DMS 273 treated with DMSO at 0.1 percent for 48 hours (cell line): Measurements from ENCODE around the gene SLC4A1AP.
A peak's percentile ranks its signal among the peaks of the same experiment; 100 is the strongest.

ENCODE experiments used
- DNase-seq: peaks from one replicate; lab custom pipeline; 2025; lab: John Stamatoyannopoulos, UW

SLC4A1AP gene

DNA sequence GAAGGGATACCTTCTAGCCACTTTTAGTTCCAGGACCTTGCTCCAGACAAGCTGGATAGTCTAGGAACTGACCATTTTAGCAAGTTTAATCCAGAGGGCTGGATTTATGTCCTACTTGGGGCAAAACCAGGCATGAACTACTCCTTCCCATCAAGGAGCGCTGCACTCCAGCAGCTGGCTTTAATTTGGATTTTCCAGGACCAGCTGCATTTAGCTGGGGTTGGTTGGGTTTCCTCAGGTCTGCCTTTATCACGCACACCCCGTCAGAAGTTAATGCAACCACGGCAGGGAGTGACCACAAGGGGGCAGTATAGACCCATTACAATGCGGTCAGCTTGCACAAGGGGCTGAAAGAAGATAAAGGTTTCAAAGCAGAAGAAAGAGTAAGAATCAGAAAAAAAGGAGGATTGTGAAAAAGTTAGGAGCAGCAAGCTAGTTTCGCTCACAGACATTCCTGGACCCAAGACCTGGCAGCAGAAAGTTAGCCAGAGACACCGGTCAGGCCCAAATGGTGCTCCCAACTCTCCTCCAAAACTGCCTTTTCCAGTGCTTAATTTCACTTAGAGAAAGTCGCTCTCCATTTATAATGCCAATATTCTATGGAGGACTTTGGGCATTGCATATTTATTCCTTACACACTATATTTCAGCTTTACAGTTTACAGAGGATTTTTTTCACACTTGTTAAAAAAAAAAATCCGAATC is 40.1 kb downstream of the SLC4A1AP start:
- DNase-seq = peak; percentile 67

DNA sequence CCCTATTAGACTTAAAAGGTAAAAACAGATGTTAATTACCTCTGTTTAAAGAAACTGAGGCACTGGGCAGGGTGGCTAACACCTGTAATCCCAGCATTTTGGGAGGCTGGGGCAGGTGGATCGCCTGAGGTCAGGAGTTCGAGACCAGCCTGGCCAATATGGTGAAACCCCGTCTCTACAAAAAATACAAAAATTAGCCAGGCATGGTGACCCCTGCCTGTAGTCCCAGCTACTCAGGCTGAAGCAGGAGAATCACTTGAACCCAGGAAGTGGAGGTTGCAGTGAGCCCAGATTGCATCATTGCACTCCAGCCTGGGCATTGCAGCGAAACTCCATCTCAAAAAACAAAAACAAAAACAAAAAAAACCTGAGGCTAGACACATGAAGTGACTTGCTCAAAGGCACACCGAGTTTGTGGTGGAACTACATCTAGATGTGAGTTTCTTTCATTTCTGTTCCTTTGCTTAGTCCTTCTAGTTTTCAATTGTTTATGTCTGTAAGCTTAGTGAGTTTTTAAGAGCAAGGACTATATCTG is 40.7 kb downstream of the SLC4A1AP start:
- no peak for DNase-seq

DNA sequence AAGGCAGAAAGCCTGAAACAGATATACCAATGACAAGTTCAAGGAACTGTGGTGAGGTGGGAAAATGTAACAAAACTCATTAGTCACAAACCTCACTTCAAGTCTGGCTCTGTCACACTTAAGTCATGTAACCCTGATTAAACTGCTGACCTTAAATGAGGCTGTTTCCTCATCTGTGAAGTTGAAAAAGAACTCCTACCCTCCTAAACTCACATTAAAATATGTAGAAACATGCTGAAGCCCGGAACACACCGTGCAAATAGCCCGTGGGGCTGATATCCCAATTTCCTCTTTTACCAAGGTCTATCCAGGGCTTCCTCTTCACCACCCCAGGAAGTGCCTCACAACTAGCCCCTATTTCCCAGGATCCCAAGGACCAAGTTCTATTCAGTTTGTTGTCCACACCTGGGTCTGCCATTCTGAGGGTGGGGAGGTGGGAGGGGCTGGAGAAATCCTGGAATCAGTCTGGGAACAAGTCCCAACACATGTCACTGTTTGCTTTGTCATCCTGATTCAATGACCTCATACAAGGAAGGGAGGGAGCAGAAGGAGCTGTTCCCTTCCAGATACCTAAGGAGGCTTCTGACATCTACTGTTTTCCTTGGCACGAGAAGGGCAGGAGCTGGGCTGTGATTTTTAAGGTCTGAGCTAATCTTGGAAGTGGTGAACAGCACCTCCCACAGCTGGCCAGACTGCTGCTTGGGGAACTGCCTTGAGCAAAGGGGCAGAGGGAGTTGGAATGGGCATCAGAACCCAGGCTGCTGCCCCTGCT is 42.3 kb downstream of the SLC4A1AP start:
- peak; percentile 56 for DNase-seq

DNA sequence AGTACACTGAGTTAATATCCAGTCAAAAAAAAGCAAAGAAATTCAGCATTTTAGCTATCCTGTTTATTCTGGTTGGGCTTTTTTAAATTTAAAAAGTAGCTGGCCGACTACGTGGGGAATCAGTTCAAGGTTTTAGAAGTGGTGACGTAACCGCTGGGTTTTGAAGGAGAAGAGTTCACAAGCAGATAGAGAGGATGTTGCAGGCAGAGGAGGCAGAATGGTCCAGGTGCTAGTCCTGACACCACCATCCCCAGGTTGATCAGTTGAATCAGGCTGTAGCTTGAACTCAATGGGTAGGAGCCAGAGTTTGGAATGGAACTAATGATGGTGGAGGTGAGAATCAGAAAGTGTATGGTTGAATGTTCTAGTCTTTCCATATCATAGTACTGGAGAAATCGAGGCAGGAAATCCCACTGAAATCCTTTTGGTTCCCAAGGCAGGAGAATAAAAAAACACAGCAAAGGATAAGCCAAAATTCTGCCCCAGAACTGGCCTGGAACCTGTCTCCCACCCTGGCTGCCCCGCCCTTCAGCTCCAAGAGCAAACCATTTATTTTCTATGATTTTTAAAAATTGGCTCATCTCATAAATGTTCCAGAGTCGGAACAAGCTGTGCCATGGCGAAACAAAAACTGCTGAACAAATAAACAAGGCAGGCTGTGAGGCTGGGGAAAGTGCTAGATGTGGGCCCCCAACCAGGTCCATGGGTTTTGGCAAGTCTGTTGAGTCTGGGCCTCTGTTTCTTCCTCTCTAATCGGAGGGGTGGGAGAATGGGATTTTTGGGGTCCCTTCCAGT is 44.0 kb downstream of the SLC4A1AP start:
- no peak for DNase-seq

DNA sequence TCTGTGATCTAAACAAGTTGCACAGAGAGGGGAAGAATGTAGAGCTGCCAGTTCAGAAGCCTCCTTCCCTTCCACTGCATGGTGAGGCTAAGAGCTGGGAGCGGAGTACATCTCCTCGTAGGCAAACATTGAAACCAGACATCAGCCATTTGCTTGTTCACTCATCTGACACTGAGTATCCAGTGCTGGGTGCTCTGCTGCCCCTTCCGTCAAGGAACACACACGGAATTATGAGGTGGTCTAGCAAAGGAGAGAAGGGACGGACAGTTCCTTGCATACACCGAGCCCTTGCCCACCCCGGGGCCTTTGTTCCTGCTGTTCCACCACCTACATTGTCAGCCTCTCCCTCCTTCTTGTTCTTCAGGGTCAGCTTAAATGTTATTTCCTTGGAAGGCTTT is 44.6 kb downstream of the SLC4A1AP start:
- no peak for DNase-seq

DNA sequence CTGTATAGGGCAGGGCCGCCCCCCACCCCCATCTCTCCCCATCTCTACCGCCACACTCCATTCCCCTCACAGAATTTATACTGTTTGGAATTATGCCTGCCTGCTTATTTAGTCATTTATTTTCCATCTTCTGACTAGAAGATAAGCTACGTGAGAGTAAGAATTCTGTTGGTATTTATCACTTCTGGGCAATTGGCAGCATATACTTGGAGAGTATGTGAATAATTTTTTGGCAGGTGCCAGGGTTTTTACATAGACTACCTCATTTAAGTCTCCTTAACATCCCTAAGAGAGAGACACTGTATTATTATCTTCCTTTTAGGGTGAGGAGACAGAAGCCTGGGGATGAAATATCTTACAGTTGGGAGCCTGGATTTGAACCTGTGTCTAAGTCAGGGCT is 45.0 kb downstream of the SLC4A1AP start:
- no peak for DNase-seq

DNA sequence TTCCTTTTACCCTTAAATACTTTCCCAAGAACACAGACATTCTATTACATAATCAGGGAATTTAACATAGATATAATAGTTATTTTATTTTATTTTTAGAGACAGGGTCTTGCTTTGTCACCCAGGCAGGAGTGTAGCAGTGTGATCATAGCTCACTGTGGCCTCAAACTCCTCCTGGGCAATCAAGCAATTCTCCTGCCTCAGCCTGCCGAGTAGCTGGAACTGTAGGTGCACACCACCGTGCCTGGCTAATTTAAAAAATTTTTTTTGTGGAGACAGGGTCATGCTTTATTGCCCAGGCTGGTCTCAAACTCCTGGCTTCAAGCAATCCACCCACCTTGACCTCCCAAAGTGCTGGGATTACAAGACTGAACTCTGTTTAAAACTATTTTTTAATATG is 45.6 kb downstream of the SLC4A1AP start:
- no peak for DNase-seq

DNA sequence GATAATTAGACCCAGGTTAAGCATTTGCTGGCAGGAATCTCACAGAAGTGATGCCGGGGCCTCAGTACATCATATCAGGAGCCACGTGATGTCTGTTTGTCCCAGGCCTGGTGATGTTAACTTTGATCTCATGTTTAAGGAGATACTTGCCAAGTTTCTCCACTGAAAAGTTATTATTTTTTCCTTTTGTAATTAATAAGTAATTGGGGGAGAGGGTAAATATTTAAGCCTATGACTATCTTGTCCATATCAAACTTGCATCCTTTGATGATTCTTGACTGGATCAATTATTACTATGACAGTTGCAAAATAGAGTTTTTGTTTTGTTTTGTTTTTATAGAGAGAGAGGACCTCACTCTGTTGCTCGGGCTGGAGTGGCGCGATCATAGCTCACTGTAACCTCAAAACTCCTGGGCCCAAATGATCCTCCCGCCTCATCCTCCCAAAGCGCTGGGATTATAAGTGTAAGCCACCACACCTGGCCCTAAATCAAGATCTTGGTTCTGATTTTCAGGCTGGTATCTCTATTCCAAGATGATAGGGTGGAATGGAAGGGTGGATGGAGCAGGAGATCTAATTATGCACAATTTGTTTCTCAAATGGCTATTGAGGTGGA is 46.4 kb downstream of the SLC4A1AP start:
- no peak for DNase-seq

DNA sequence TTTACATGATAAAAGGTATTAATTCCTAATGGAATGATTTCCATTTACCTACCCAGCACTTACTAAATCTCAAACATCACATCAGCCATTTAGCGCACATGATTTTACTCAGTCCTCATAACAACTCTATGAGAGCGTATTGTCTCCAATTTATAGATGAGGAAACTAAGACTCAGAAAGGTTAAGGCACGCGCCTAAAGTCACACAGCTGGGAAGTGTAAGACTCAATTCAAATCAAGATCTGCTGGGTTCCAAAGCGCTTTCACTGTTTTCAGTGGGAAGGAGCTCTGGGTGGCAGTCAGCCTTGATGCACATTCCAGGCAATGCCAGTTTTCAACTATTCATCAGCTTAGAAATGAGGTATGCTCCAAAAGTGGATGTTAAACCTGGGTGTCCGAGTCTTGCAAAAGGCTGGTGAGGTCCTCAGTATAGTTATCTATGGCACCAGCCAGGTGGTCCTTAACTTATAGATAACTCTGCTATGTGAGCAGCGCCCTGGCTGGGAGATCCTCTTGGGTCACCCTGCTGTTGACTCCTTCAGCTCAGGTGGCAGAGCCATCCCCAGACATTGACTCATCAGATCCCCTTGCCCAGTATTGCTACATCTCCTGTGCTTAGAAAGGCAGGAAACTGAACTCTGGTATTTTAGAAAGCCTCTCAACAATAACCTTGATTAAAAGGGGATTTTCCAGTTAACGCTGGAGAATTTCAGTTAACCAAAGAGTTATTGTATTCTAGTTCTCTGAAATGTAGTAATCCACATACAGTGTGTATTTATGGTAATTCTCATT is 47.1 kb downstream of the SLC4A1AP start:
- no peak for DNase-seq

DNA sequence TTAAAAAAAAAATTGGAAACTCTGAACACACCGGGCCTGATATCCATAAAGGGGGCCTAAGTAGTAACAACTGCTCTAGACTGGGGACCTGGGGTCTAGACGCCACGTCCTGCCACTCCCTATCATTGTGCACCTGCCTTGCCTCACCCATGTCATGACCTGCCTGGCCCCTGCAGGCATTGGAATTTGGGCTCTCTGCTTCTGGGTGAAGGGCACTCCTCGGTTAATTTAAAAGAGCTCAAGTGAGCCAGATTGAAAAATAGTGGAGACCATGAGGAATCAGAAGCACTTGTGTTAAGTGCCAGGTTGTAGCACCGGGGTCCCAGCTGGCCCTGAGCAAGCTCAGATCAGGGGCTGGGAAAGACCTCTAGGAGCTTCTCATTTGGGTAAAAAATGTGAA is 48.1 kb downstream of the SLC4A1AP start:
- DNase-seq = no peak

DNA sequence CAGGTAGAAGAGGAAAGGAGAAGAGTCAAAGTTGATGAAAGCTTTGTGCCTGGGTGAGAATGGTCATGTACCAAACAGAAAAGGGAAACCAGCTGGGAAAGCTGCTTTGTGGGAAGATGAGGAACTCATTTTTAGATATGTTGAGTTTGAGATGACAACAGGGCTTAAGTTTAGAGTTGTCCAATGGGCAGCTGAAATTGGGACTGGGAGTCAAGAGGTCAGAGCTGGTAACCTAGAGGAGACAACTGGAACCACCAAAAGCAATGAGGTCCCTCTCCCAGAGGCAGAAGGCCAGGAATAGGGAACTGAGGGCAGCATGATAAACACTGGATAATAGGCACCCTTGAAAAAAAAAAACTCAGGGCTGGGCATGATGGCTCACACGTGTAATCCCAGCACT is 48.8 kb downstream of the SLC4A1AP start:
- DNase-seq = no peak

DNA sequence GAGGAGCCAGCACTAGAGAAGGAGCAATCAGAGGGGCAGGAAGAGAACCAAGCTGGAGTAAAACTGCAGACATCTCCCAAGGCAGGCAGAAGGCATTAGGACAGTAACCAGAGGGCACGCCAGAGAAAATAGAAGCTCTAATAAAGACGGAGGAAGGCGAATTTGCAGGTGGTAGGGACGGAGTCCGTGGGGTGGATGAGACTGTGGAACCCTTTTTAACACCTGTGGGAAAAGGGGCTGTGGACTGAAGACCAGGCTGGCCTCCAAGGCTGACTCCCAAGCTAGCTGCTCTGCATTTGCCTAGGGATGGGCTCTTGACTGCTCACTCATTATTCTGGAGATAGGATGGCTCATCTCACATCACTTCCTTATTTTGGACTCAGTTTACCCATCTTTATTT is 49.5 kb downstream of the SLC4A1AP start:
- DNase-seq = no peak

DNA sequence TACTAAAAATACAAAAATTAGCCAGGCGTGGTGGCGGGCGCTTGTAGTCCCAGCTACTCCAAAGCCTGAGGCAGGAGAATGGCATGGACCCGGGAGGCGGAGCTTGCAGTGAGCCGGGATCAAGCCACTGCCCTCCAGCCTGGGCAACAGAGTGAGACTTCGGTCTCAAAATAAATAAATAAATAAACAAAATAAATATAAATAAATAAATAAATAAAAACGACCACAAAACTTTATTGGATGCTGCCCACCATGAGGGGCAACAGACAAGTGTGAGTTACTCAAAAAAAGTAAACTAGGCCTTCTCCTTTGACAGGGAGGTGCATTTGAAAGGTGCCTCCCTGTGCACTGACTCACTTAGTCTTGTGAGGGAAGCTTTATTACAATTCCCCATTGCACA is 50.4 kb downstream of the SLC4A1AP start:
- DNase-seq = no peak

DNA sequence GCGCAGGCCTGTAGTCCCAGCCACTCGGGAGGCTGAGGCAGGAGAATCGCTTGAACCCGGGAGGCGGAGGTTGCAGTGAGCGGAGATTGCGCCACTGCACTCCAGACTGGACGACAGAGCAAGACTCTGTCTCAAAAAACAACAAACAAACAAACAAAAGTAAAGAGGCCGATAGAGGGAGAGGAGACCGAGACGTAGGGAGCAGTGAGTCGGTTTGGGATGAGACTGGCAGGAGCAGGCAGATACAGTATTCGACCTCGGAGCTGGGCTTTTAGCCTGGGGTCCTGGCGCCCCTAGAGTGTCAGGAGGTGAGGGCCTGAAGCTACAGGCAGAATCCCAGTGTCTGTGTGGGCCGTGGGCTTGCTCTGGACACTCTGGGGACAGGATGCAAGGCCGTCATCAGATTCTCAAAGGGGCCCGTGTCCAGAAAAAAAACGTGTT is 51.2 kb downstream of the SLC4A1AP start:
- no peak for DNase-seq

DNA sequence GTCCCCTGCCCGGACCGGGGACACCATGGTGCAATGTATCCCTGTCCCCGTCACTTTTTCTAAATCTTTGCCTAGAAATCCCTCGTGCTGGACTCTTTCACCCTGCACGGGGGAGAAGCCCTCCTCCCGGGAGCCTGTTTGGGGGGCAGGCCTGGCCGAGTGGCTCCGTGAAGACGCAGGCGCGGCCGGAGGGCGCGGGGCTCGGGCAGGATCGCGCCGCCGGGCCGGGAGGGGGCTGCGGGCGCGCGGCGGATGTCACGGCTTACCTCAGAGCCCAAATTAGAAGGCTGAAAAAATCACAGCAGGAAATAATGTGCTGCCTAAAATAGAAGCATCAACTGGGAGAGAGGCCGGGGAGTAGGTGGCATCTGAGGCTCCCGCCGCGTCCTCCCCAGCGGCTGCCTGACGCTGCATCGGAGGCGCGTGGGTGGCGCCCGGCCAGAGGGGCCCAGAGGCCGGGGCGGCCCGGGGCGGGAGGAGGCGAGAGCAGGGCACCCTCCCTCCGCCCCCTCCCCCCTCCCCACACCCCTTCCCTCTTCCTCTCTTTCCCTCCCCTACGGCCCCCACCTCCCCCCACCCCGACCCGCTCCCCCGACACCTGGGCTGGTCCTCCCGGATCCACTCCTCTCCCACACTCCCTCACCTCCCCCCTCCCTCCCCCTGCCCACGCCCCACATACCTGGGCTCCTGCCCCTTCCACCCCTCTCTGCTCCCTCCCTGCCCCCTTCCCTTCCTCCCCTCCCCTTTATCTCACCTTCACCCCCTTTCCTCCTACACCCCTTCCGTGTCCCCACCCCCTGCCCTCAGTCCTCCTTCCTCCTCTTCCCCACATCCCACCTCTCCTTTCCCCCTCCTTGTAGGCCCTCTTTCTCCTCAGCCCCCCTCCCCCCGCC is 51.9 kb downstream of the SLC4A1AP start:
- no peak for DNase-seq

DNA sequence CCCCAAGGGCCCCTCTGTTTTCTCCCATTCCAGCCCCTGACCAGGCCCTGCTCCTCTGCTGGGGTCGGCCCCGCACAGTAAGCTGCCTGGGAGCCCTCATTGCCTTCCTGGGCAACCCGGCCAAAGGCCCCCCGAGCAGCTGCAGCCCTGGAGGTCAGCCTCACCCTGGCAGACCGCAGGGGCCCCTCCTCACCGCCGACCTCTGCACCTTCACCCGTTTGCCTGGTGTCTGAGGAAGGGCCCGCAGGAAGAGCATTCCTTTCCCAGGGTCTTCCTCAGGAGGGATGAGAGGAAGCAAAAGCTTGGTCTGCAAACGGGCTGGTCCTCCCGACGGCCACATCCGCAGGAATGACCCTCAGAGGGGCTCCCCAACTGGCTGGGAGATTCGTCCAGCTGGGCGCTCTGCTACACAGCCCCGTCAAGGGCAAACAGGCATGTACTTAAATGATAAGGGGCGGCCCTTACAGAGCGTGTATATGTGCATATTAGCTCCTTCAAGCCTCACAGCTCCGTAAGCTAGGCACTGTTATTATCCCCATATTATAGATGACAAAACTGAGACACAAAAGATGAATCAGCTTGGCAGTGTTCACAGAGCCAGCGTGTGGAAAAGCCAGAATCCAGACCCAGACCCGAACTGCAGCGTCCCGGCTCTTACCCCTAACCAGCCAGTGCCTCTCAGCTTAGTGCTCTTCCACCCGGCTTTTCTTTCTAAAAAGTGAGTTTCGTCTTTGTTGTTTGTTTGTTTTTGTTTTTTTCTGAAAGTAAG is 52.8 kb downstream of the SLC4A1AP start:
- no peak for DNase-seq

DNA sequence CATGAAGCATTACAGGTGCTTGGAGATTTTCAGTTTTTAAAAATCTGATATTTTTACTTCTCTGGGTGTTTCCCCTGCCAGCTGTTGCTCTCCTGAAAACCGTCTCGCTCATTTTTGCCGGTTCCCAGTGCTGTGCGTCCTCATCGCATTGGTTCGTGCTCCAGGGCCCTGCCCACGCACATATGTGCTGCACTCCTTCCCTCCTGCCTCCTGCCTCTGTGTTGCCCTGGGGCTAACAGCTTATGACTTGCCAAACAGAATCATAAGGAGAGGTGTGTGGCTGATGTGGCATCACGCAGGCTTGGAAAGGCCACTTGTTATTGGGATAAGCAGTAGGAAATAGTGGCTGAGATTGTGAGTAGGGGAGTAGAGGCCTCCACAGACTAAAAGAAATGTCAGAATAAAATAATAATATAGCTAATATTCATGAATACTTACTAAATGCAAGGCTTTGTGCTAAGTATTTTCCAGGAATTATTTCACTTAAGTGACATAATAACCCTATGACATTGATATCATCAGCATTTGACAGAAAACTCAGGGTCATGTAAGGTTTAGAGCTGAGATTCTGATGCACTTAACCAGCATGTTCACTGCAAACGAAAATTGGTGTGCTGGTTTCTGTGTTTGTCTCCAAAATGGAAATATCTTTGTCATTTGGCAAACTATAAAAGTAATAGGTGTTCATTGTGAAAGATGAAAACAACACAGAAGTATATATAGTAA is 53.5 kb downstream of the SLC4A1AP start:
- DNase-seq = peak; percentile 61

DNA sequence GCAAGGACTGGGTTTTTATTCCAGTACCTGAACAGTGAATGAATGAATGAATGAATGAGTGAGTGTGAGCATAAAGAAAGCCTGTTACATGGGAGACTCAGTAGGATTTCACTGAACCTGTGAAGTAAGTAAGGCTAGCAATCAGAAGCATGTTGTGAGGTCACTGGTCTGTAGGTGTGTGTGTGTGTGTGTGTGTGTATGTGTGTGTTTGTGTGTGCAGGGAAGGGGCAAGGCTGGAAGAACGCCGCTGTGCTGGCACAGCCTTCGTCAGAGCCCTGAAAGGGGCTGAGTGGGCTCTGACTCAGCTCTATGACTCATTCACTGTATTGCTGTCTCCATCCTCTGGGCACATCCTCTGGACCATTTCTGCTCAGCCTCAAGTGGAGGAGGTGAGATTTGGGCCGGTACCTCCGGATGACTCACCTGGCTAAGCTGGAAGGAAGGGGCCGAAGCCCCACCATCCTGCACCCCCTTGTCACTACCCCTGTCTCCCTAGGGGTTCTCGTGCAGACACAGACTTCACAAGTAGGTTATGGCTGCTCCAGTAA is 56.4 kb downstream of the SLC4A1AP start:
- DNase-seq = no peak
